Measurements from ENCODE around the gene PAPOLA.

The PAPOLA gene

GRCh38 chr14:96578619-96579018 is 76.4 kb downstream of the PAPOLA start:
- ATAC-seq (ENCODE audit: low read depth) = no peak

GRCh38 chr14:96579358-96579757 is 77.2 kb downstream of the PAPOLA start:
- H3K27me3 ChIP-seq (ENCODE audit: insufficient read depth, poor library complexity, severe bottlenecking) = peaks cover 5% of the 10 kb centered on the region
- no peak for TF ChIP-seq CTCF (IDR thresholded peaks at IDR 0.05; ENCODE audit: poor library complexity, severe bottlenecking)
- ATAC-seq (ENCODE audit: low read depth) = no peak
- peaks cover 5% of the 10 kb centered on the region for H3K4me1 ChIP-seq (ENCODE audit: insufficient read depth, poor library complexity, severe bottlenecking)
- no peaks in the 10 kb centered on the region for H3K9me3 ChIP-seq (ENCODE audit: severe bottlenecking)
- no peaks in the 10 kb centered on the region for H3K36me3 ChIP-seq (ENCODE audit: low read depth)
- no peak for DNase-seq (ENCODE audit: low spot score)
- no peak overlapping the region for H3K4me3 ChIP-seq (ENCODE audit: severe bottlenecking)
- H3K27ac ChIP-seq (ENCODE audit: poor library complexity, severe bottlenecking) = no peak overlapping the region

More at GRCh38 chr14:96578619-96579018, 76.4 kb downstream of the PAPOLA start:
- Histone ChIP-seq H3K4me3 (ENCODE audit: severe bottlenecking) (no peak overlapping the region), H3K36me3 (ENCODE audit: low read depth) (no peaks in the 10 kb centered on the region), H3K4me1 (ENCODE audit: insufficient read depth, poor library complexity, severe bottlenecking) (peaks cover 12% of the 10 kb centered on the region), H3K27ac (ENCODE audit: poor library complexity, severe bottlenecking) (no peak overlapping the region), H3K27me3 (ENCODE audit: insufficient read depth, poor library complexity, severe bottlenecking) (no peaks in the 10 kb centered on the region), H3K9me3 (ENCODE audit: severe bottlenecking) (no peaks in the 10 kb centered on the region)
- no peak for DNase-seq (ENCODE audit: low spot score)
- TF ChIP-seq CTCF (IDR thresholded peaks at IDR 0.05; ENCODE audit: poor library complexity, severe bottlenecking) = no peak

GRCh38 chr14:96579855-96580254 is 77.7 kb downstream of the PAPOLA start:
- ATAC-seq (ENCODE audit: low read depth) = no peak
- no peak overlapping the region for H3K4me3 ChIP-seq (ENCODE audit: severe bottlenecking)
- no peaks in the 10 kb centered on the region for H3K36me3 ChIP-seq (ENCODE audit: low read depth)
- no peaks in the 10 kb centered on the region for H3K9me3 ChIP-seq (ENCODE audit: severe bottlenecking)
- H3K27me3 ChIP-seq (ENCODE audit: insufficient read depth, poor library complexity, severe bottlenecking) = peaks cover 9% of the 10 kb centered on the region
- H3K27ac ChIP-seq (ENCODE audit: poor library complexity, severe bottlenecking) = no peak overlapping the region
- TF ChIP-seq CTCF (IDR thresholded peaks at IDR 0.05; ENCODE audit: poor library complexity, severe bottlenecking) = no peak
- no peaks in the 10 kb centered on the region for H3K4me1 ChIP-seq (ENCODE audit: insufficient read depth, poor library complexity, severe bottlenecking)
- no peak for DNase-seq (ENCODE audit: low spot score)

DNA sequence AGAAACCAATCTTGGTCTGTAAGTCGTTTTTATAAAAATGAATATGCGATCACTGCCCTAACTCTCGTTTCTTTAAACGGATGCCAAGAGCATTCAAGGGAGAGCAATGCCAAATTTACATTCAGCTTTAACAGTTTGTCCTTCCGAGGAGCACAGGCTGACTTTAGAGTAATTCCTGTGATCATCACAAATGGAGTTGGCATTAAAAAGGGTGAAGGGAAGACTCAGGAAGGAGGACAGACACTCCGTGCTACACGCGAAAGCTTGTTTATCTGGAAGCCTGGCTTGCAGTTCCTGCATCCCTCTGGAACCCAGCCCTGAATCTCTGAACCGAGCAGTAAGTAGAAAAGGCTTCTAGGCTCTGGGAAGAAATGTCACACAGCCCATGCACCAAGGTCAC is 78.4 kb downstream of the PAPOLA start:
- Histone ChIP-seq H3K27ac (ENCODE audit: poor library complexity, severe bottlenecking) (no peak overlapping the region), H3K27me3 (ENCODE audit: insufficient read depth, poor library complexity, severe bottlenecking) (peaks cover 9% of the 10 kb centered on the region), H3K4me3 (ENCODE audit: severe bottlenecking) (no peak overlapping the region), H3K9me3 (ENCODE audit: severe bottlenecking) (no peaks in the 10 kb centered on the region), H3K4me1 (ENCODE audit: insufficient read depth, poor library complexity, severe bottlenecking) (no peaks in the 10 kb centered on the region), H3K36me3 (ENCODE audit: low read depth) (no peaks in the 10 kb centered on the region)
- ATAC-seq (ENCODE audit: low read depth) (no peak), DNase-seq (ENCODE audit: low spot score) (no peak)
- no peak for TF ChIP-seq CTCF (IDR thresholded peaks at IDR 0.05; ENCODE audit: poor library complexity, severe bottlenecking)

GRCh38 chr14:96581026-96581425 is 78.8 kb downstream of the PAPOLA start:
- no peaks in the 10 kb centered on the region for H3K4me1 ChIP-seq (ENCODE audit: insufficient read depth, poor library complexity, severe bottlenecking)
- ATAC-seq (ENCODE audit: low read depth) (no peak), DNase-seq (ENCODE audit: low spot score) (no peak)
- no peak for TF ChIP-seq CTCF (IDR thresholded peaks at IDR 0.05; ENCODE audit: poor library complexity, severe bottlenecking)
- no peak overlapping the region for H3K4me3 ChIP-seq (ENCODE audit: severe bottlenecking)
- no peaks in the 10 kb centered on the region for H3K9me3 ChIP-seq (ENCODE audit: severe bottlenecking)
- no peak overlapping the region for H3K27ac ChIP-seq (ENCODE audit: poor library complexity, severe bottlenecking)
- no peaks in the 10 kb centered on the region for H3K36me3 ChIP-seq (ENCODE audit: low read depth)
- peaks cover 9% of the 10 kb centered on the region for H3K27me3 ChIP-seq (ENCODE audit: insufficient read depth, poor library complexity, severe bottlenecking)

Measured in RWPE2 (cell line).